AG10803 (cell line): ENCODE results near the gene MEIS1.

Experiments
- DNase-seq: peaks from one replicate; pipeline ENCODE4 v3.0.0; 2010; ENCODE audit warnings: low read depth
- H3K4me3 ChIP-seq: 2 replicates; pipeline ENCODE4 v1.5.1; 2011; ENCODE audit warnings: mild to moderate bottlenecking, low read length, control low read depth
- TF ChIP-seq, protein P1 (sequence below): conservative IDR thresholded peaks from 2 replicates; pipeline ENCODE4 v1.5.1; 2011; ENCODE audit warnings: mild to moderate bottlenecking, low read length, control low read depth, inconsistent platforms

Gene MEIS1

GRCh38 chr2:66532972-66533868, 98.3 kb downstream of the MEIS1 start:
- peak; percentile 74 for DNase-seq
- no peak overlapping the region for H3K4me3 ChIP-seq
- TF ChIP-seq, protein P1, sequence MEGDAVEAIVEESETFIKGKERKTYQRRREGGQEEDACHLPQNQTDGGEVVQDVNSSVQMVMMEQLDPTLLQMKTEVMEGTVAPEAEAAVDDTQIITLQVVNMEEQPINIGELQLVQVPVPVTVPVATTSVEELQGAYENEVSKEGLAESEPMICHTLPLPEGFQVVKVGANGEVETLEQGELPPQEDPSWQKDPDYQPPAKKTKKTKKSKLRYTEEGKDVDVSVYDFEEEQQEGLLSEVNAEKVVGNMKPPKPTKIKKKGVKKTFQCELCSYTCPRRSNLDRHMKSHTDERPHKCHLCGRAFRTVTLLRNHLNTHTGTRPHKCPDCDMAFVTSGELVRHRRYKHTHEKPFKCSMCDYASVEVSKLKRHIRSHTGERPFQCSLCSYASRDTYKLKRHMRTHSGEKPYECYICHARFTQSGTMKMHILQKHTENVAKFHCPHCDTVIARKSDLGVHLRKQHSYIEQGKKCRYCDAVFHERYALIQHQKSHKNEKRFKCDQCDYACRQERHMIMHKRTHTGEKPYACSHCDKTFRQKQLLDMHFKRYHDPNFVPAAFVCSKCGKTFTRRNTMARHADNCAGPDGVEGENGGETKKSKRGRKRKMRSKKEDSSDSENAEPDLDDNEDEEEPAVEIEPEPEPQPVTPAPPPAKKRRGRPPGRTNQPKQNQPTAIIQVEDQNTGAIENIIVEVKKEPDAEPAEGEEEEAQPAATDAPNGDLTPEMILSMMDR = no peak

- no peak for DNase-seq
- H3K4me3 ChIP-seq = no peak overlapping the region
- TF ChIP-seq, protein P1 = no peak
These were observed 99.5 kb downstream of the MEIS1 start for GRCh38 chr2:66534461-66534860.

DNA sequence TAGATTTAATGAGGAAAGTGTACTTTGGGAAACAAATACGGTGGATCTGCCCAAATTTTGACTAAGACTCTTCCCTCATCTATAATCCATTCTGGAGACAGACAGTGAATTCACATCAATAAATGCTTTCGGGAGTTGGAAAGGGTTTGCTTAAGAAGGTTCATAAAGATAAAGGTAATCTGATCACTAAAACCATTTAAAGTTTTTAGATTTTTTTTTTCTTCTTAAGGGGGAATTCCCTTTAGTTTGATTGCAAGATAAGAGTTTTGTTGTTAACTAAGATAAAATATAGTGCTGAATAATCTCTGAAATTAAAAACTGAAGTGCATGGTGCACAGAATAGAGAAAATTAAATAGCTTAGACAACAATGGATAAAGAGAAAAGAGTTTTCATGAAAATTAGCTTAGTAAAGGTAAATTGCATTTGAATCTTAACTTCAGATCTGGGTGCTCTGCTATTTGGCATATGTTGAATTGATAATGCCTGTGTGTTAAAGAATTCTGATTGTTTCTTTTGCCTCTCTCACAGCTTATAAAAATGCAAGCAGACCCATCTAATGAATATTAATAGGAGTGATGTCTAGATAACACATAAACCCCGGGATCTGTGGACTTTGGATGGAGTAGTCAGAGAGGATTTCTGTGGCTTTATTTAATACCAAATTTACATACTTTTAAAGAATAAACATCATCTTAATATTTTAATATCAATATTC, 100.8 kb downstream of the MEIS1 start:
- TF ChIP-seq, protein P1 = no peak
- H3K4me3 ChIP-seq = no peak overlapping the region
- DNase-seq = no peak

DNA sequence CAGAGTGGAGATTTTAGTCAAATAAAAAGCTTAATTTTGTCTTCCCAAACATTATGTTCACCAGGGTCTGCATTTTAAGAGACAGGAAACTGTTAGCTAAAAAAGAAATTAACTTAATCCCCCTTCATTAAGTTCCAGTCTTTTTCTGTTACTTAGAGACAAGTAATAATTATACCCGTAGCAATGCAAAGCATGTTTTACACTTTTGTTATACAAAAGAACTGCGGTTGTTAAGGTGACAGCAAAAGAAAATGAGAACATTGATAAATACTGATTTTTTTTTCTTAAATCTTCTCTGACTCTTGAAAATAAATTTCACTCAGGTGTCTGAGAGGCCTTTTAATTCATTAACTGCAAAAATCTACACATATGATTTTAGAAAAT, 101.4 kb downstream of the MEIS1 start:
- TF ChIP-seq, protein P1 = no peak
- DNase-seq = no peak
- H3K4me3 ChIP-seq = no peak overlapping the region

DNA sequence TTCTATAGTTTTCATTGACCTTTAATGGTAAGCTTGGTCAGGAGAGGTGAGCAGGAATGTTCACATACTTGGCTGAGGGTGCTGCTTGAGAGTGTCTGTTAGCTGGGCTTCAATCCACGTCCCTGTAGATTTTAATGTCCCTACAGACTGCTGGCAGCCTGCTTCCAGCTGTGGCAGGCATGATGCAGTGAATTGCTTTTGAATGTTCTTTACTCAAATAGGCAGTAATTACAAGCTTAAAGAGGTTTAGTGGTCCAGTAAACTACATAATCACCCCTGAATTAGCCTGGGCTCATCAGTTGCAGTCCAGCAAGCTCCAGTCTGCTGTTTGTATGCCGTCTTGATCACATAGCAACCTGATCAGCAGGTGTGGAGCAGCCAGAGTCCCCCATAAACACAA, 102.1 kb downstream of the MEIS1 start:
- TF ChIP-seq, protein P1 = no peak
- no peak for DNase-seq

DNA sequence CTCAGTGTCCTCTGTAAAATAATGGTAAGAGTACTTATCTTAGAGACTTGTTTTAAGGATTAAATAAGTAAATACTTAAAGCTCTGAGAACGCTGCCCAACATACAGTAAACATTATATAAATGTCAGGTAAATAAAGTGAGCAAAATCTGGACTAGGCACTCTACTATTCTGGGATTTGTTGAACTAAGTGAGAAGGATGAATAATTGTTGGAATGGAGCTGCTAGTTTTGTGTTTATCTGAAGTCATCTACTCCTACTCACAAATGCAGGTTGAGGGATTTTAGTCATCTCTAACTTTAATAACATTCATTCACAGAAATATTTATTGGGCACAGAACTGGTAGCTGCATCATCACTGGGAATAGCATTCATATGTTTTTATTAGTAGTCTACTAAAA, 103.4 kb downstream of the MEIS1 start:
- DNase-seq = no peak
- TF ChIP-seq, protein P1 = no peak
- no peak overlapping the region for H3K4me3 ChIP-seq

More for the DNA sequence above, 102.1 kb downstream of the MEIS1 start:
- H3K4me3 ChIP-seq = no peak overlapping the region

GRCh38 chr2:66539452-66539851, 104.5 kb downstream of the MEIS1 start:
- TF ChIP-seq, protein P1 = no peak
- H3K4me3 ChIP-seq = no peak overlapping the region
- peak; percentile 47 for DNase-seq
